Transverse colon (tissue), 4 donors: ENCODE data around the gene PON1. TPM values are rescaled to one million over a fixed set of nuclear protein-coding genes. Genes with fewer than 3 reads are reported as not detected.

Source experiments
- DNase-seq: peaks from one replicate; pipeline ENCODE4 v3.0.0-alpha.2; 2019
- H3K27ac ChIP-seq, 4 donors: fragments of 200-600 bp; sonication (generic); 2 replicates each; pipeline ENCODE4 v1.5.1; 2016 to 2018; ENCODE audit warnings: inconsistent platforms in 4 of 4
- H3K27me3 ChIP-seq: fragments of 200-600 bp; sonication (generic); 2 replicates; pipeline ENCODE4 v1.5.1; 2017; ENCODE audit warnings: inconsistent platforms
- H3K36me3 ChIP-seq, 4 donors: fragments of 200-600 bp; sonication (generic); 2 replicates each; pipeline ENCODE4 v1.5.1; 2017 to 2019; ENCODE audit warnings: inconsistent platforms in 4 of 4
- H3K4me1 ChIP-seq, 4 donors: fragments of 200-600 bp; sonication (generic); 2 replicates each; pipeline ENCODE4 v1.5.1; 2017 to 2020; ENCODE audit warnings: inconsistent platforms in 4 of 4
- H3K4me3 ChIP-seq, 4 donors: fragments of 200-600 bp; sonication (generic); 1 replicate in 1 of 4; 2 replicates in 3 of 4; pipeline versions ENCODE4 v1.5.1 to v1.6.1; 2017 to 2019; ENCODE audit warnings: inconsistent platforms in 4 of 4
- H3K9me3 ChIP-seq, 2 donors: fragments of 200-600 bp; sonication (generic); 2 replicates each; pipeline ENCODE4 v1.5.1; 2017 to 2019; ENCODE audit warnings: inconsistent platforms in 2 of 2
- CTCF ChIP-seq, 5 experiments: fragments of 200-600 bp in 3 of 5; fragments of 450-650 bp in 2 of 5; sonication (generic) in 3 of 5; IDR thresholded peaks; 1 replicate in 2 of 5; 2 replicates in 3 of 5; pipeline ENCODE4 v1.5.1; 2016 to 2017; ENCODE audit warnings: antibody characterized with exemption in 5 of 5, inconsistent platforms in 3 of 5, mild to moderate bottlenecking in 2 of 5, moderate library complexity in 1 of 5
- EP300 ChIP-seq: sonication (generic); formaldehyde crosslinking; IDR thresholded peaks from one replicate; pipeline ENCODE4 v1.6.1; 2017; ENCODE audit warnings: antibody characterized with exemption, low read depth
- POLR2A ChIP-seq: fragments of 450-650 bp; IDR thresholded peaks from one replicate; pipeline ENCODE4 v1.6.1; 2016; ENCODE audit warnings: antibody characterized with exemption, mild to moderate bottlenecking, moderate library complexity
- POLR2AphosphoS5 ChIP-seq, 3 donors: sonication (generic); formaldehyde crosslinking; IDR thresholded peaks; one replicate each; pipeline ENCODE4 v1.6.1; 2016; ENCODE audit warnings: antibody characterized with exemption in 3 of 3
- WGBS, 2 donors: methylation state at CpG; one replicate each; pipeline ENCODE4 v1.1.5; 2018; ENCODE audit warnings: low coverage in 1 of 2; 5-methylcytosine and 5-hydroxymethylcytosine counted together
- in situ Hi-C, 4 donors: fragments of 200-750 bp; cut with MboI; loops; one replicate each; pipeline versions ENCODE4 v1.15.0 to v1.15.1; 2017; ENCODE audit warnings: low sequenced_read_pairs in 3 of 4, low pct_ligation_motif_present in 1 of 4, low pct_unique_long_range_greater_than_20kb in 1 of 4
- intact Hi-C: fragments of 100-400 bp; cut with DNase I; formaldehyde crosslinking; loops from one replicate; pipeline ENCODE4 v1.15.1; 2023; ENCODE audit warnings: low total_unique reads
- total RNA-seq, 4 donors: library from RNA; depleted of rRNA; stranded (reverse); fragments of >200 nt; gene quantifications; one replicate each; pipeline ENCODE4 v1.1.0, GENCODE V29; 2016

PON1 gene
- total RNA-seq, 4 donors from 2014 or later, result 1.6 TPM; not detected in 3

- intact Hi-C loops (no loop called here), in situ Hi-C loops (no loop called here)
- H3K4me3 ChIP-seq, result no peak overlapping the region
- DNase-seq, result no peak
- TF ChIP-seq POLR2A (no peak), EP300 (no peak)
- WGBS, 2 donors, result 76 to 83% methylated on average over 2 of the region's 2 CpGs
- no peaks in the 10 kb centered on the region for H3K4me1 ChIP-seq
- H3K36me3 ChIP-seq, result no peaks in the 10 kb centered on the region
- no peak overlapping the region for H3K27ac ChIP-seq
- H3K27me3 ChIP-seq, result no peaks in the 10 kb centered on the region
- H3K9me3 ChIP-seq, result no peaks in the 10 kb centered on the region
Observed at GRCh38 chr7:95316588-95316987, 7.7 kb downstream of the PON1 start.

GRCh38 chr7:95312561-95312960, 11.8 kb downstream of the PON1 start:
- H3K27me3 ChIP-seq, result no peaks in the 10 kb centered on the region
- H3K27ac ChIP-seq, result no peak overlapping the region
- in situ Hi-C loops, result no loop called here
- intact Hi-C loops, result no loop called here
- no peak overlapping the region for H3K4me3 ChIP-seq
- no peaks in the 10 kb centered on the region for H3K4me1 ChIP-seq
- no peak for TF ChIP-seq POLR2AphosphoS5 (IDR thresholded peaks at IDR 0.05)
- TF ChIP-seq CTCF (IDR thresholded peaks at IDR 0.05), result no peak
- no peak for TF ChIP-seq EP300
- TF ChIP-seq POLR2A, result no peak
- H3K9me3 ChIP-seq, result no peaks in the 10 kb centered on the region
- no peak for DNase-seq
- WGBS, 2 donors, result 83 to 88% methylated on average over 4 of the region's 4 CpGs
- no peaks in the 10 kb centered on the region for H3K36me3 ChIP-seq

- 76 to 87% methylated on average over 2 of the region's 2 CpGs for whole genome bisulfite sequencing, 2 donors
- no peaks in the 10 kb centered on the region for H3K9me3 ChIP-seq
- intact Hi-C loops (no loop called here), in situ Hi-C loops (no loop called here)
- H3K27ac ChIP-seq, result no peak overlapping the region
- TF ChIP-seq CTCF (IDR thresholded peaks at IDR 0.05) (no peak), POLR2AphosphoS5 (IDR thresholded peaks at IDR 0.05) (no peak), POLR2A (no peak), EP300 (no peak)
- H3K4me3 ChIP-seq, result no peak overlapping the region
- DNase-seq, result no peak
- no peaks in the 10 kb centered on the region for H3K27me3 ChIP-seq
- no peaks in the 10 kb centered on the region for H3K4me1 ChIP-seq
- no peaks in the 10 kb centered on the region for H3K36me3 ChIP-seq
Observed at GRCh38 chr7:95311389-95311788, 12.9 kb downstream of the PON1 start.

GRCh38 chr7:95309951-95310350, 14.4 kb downstream of the PON1 start:
- no peaks in the 10 kb centered on the region for H3K4me1 ChIP-seq
- H3K4me3 ChIP-seq, result no peak overlapping the region
- TF ChIP-seq POLR2A (no peak), EP300 (no peak), POLR2AphosphoS5 (IDR thresholded peaks at IDR 0.05) (no peak), CTCF (IDR thresholded peaks at IDR 0.05) (no peak)
- intact Hi-C loops, result no loop called here
- no peaks in the 10 kb centered on the region for H3K27me3 ChIP-seq
- no peaks in the 10 kb centered on the region for H3K36me3 ChIP-seq
- in situ Hi-C loops, result no loop called here
- no peak overlapping the region for H3K27ac ChIP-seq
- 83 to 89% methylated on average over 2 of the region's 2 CpGs for WGBS, 2 donors
- H3K9me3 ChIP-seq, result no peaks in the 10 kb centered on the region
- DNase-seq, result no peak

GRCh38 chr7:95304990-95305389, 19.3 kb downstream of the PON1 start:
- no peak for DNase-seq
- in situ Hi-C loops, result no loop called here
- Histone ChIP-seq H3K4me3 (no peak overlapping the region), H3K4me1 (no peaks in the 10 kb centered on the region), H3K27ac (no peak overlapping the region), H3K9me3 (no peaks in the 10 kb centered on the region), H3K27me3 (no peaks in the 10 kb centered on the region), H3K36me3 (no peaks in the 10 kb centered on the region)
- 64 to 86% methylated on average over 3 to 7 of the region's 7 CpGs for WGBS, 2 donors
- TF ChIP-seq POLR2A (no peak), POLR2AphosphoS5 (IDR thresholded peaks at IDR 0.05) (no peak)
- intact Hi-C loops, result no loop called here
